Left forelimb (tissue), 1 donor: Measurements from ENCODE around the gene ACTN1.

Experiments used
- DNase-seq: peaks from one replicate; pipeline ENCODE4 v3.0.0-alpha.2; 2018; ENCODE audit warnings: low spot score

The ACTN1 gene

GRCh38 chr14:68936476-68936875 lies 42.6 kb downstream of the ACTN1 start:
- no peak for DNase-seq

- DNase-seq: no peak
Observed at GRCh38 chr14:68935761-68936214, 43.3 kb downstream of the ACTN1 start.

- no peak for DNase-seq
Observed at GRCh38 chr14:68934066-68934465, 45.0 kb downstream of the ACTN1 start.

- DNase-seq: no peak
Observed at GRCh38 chr14:68932686-68933085, 46.4 kb downstream of the ACTN1 start.

- DNase-seq: no peak
Observed at GRCh38 chr14:68932231-68932630, 46.9 kb downstream of the ACTN1 start.

GRCh38 chr14:68931474-68932051 lies 47.5 kb downstream of the ACTN1 start:
- no peak for DNase-seq

GRCh38 chr14:68931063-68931462 lies 48.0 kb downstream of the ACTN1 start:
- no peak for DNase-seq

- no peak for DNase-seq
Observed at GRCh38 chr14:68929623-68930307, 49.3 kb downstream of the ACTN1 start.

GRCh38 chr14:68928770-68929550 lies 50.1 kb downstream of the ACTN1 start:
- DNase-seq: no peak

- DNase-seq: no peak
Observed at GRCh38 chr14:68927956-68928675, 51.0 kb downstream of the ACTN1 start.

- DNase-seq: no peak
Observed at GRCh38 chr14:68927089-68927488, 52.0 kb downstream of the ACTN1 start.

- no peak for DNase-seq
Observed at GRCh38 chr14:68926236-68926635, 52.9 kb downstream of the ACTN1 start.

GRCh38 chr14:68925373-68925772 lies 53.7 kb downstream of the ACTN1 start:
- no peak for DNase-seq

GRCh38 chr14:68924186-68925158 lies 54.6 kb downstream of the ACTN1 start:
- no peak for DNase-seq

- no peak for DNase-seq
Observed at GRCh38 chr14:68922886-68923285, 56.2 kb downstream of the ACTN1 start.

- no peak for DNase-seq
Observed at GRCh38 chr14:68922201-68922621, 56.9 kb downstream of the ACTN1 start.

- DNase-seq: no peak
Observed at GRCh38 chr14:68921666-68922065, 57.4 kb downstream of the ACTN1 start.

- no peak for DNase-seq
Observed at GRCh38 chr14:68921049-68921448, 58.1 kb downstream of the ACTN1 start.

GRCh38 chr14:68919129-68919927 lies 59.8 kb downstream of the ACTN1 start:
- DNase-seq: no peak

- DNase-seq: no peak
Observed at GRCh38 chr14:68918612-68919011, 60.5 kb downstream of the ACTN1 start.
